ENCODE data around the gene HOXD11.

DNA sequence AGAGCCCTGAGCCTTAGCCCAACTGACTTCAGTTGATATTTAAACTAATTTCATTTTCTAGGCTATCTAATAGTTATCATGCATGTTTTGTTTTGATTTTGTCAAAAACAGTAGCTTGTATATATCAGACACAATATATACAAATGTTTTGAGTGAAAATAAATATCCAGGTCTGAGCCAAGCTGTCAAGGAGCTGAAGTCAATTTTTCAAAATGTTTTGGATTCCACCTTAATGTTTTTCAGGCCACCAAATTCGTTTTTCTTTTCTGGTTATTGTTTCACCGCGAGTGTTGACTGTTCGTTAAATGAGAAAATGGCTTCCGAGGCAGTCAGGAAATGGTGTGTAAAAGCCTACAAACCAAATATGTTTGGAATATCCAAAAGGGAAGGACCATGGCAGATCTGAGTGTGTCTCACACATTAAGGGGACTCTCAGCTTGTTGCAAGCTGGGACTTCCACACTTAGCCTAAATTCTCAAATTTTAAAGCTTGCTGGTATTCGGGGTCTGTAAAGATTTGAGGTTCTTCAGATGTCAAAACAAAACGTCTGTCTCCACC lies 4.7 kb upstream of the HOXD11 start:
- TF ChIP-seq CTCF (conservative IDR thresholded peaks at IDR 0.05; ENCODE audit: low read length), result no peak
- TF ChIP-seq EZH2phosphoT487 (IDR thresholded peaks at IDR 0.05; ENCODE audit: borderline replicate concordance, low read depth, low read length), result no peak
